GM18520 (cell line): ENCODE measurements around the gene PSKH1.
"Not testable (repeated sequence)": the region's sequence is repeated elsewhere in the genome, so short reads cannot be mapped to it uniquely, and the experiment has no call there.

Experiments
- ATAC-seq: cut with Tn5 transposase; IDR thresholded peaks from one replicate; pipeline ENCODE4 v1.9.1; 2021; ENCODE audit not compliant: unreplicated experiment

Gene PSKH1

GRCh38 chr16:67957622-67958021 is 64.6 kb downstream of the PSKH1 start:
- ATAC-seq: no peak

GRCh38 chr16:67959536-67960329 is 66.7 kb downstream of the PSKH1 start:
- no peak for ATAC-seq

GRCh38 chr16:67961551-67961957 is 68.5 kb downstream of the PSKH1 start:
- no peak for ATAC-seq

- ATAC-seq: no peak
These were observed 69.1 kb downstream of the PSKH1 start for GRCh38 chr16:67962135-67962534.

GRCh38 chr16:67963292-67963661 is 70.2 kb downstream of the PSKH1 start:
- no peak for ATAC-seq

- no peak for ATAC-seq
These were observed 70.7 kb downstream of the PSKH1 start for GRCh38 chr16:67963662-67964321.

- ATAC-seq: no peak
These were observed 71.5 kb downstream of the PSKH1 start for GRCh38 chr16:67964477-67965131.

GRCh38 chr16:67965668-67966548 is 72.9 kb downstream of the PSKH1 start:
- no peak for ATAC-seq

- ATAC-seq: no peak
These were observed 73.6 kb downstream of the PSKH1 start for GRCh38 chr16:67966549-67967182.

GRCh38 chr16:67967183-67967957 is 74.3 kb downstream of the PSKH1 start:
- ATAC-seq: no peak

- peak; percentile 7 for ATAC-seq
These were observed 74.9 kb downstream of the PSKH1 start for GRCh38 chr16:67967958-67968399.

GRCh38 chr16:67968400-67969253 is 75.6 kb downstream of the PSKH1 start, which contains the start of gene SLC12A4:
Gene SLC12A4 (minus strand): TSS chr16:67968637. CDS start chr16:67968553, 84 bp downstream.
- peak; percentile 66 for ATAC-seq

- no peak for ATAC-seq
These were observed 76.4 kb downstream of the PSKH1 start for GRCh38 chr16:67969254-67970039.

GRCh38 chr16:67971111-67971510 is 78.1 kb downstream of the PSKH1 start:
- ATAC-seq: no peak

- not testable (repeated sequence) for ATAC-seq
These were observed 79.2 kb downstream of the PSKH1 start for GRCh38 chr16:67972285-67972684.

- no peak for ATAC-seq
These were observed 82.5 kb downstream of the PSKH1 start for GRCh38 chr16:67975321-67976105.

- no peak for ATAC-seq
These were observed 83.2 kb downstream of the PSKH1 start for GRCh38 chr16:67976205-67976604.
